Esophagus muscularis mucosa (tissue), 3 donors: ENCODE data around the gene EEIG1.

Source experiments
- CTCF ChIP-seq, 3 experiments: fragments of 200-600 bp in 2 of 3; fragments of 450-650 bp in 1 of 3; sonication (generic) in 2 of 3; IDR thresholded peaks; one replicate each; pipeline ENCODE4 v1.5.1; 2017 to 2019; ENCODE audit warnings: antibody characterized with exemption in 3 of 3, mild to moderate bottlenecking in 2 of 3, moderate library complexity in 1 of 3
- EP300 ChIP-seq: sonication (generic); formaldehyde crosslinking; IDR thresholded peaks from one replicate; pipeline ENCODE4 v1.6.1; 2017; ENCODE audit warnings: antibody characterized with exemption

GRCh38 chr9:127966416-127967150 is 14.2 kb downstream of the EEIG1 start:
- TF ChIP-seq CTCF (IDR thresholded peaks at IDR 0.05) (no peak), EP300 (no peak)
